CD4-positive, alpha-beta T cell (primary cell): ENCODE data around the gene ARL8A. TPM values are rescaled to one million over a fixed set of nuclear protein-coding genes. Genes with fewer than 3 reads are reported as not detected.
"Not testable (repeated sequence)": the region's sequence is repeated elsewhere in the genome, so short reads cannot be mapped to it uniquely, and the experiment has no call there.

ENCODE experiments used
- ATAC-seq: fragments of 200-7000 bp; cut with Tn5 transposase; one replicate; pipeline ENCODE4 v1.10.0; 2022; ENCODE audit warnings: mild to moderate bottlenecking; ENCODE audit not compliant: poor library complexity
- CTCF ChIA-PET: fragments of 350-600 bp; sonication (Branson Sonifier 250); formaldehyde crosslinking; loops from one replicate; lab custom pipeline; 2021; ENCODE audit warnings: antibody characterized with exemption, inconsistent platforms; lab: Charles Lee
- POLR2A ChIA-PET: fragments of 350-600 bp; sonication (Branson Sonifier 250); formaldehyde crosslinking; loops from one replicate; lab custom pipeline; 2021; ENCODE audit warnings: antibody characterized with exemption, inconsistent platforms; lab: Charles Lee
- DNase-seq, 14 experiments: peaks; one replicate each; pipeline ENCODE4 v3.0.0-alpha.2; 2013 to 2020; ENCODE audit warnings: mixed read lengths in 2 of 14
- H3K27ac ChIP-seq, 2 donors: one replicate each; pipeline versions ENCODE4 v1.5.1 to v1.7.0; 2013; ENCODE audit warnings: low read length in 2 of 2, low read depth in 1 of 2, mild to moderate bottlenecking in 1 of 2
- H3K27me3 ChIP-seq, 2 experiments: 1 replicate in 1 of 2; 2 replicates in 1 of 2; pipeline versions ENCODE4 v1.6.1 to v1.7.0; 2013; ENCODE audit warnings: low read length in 2 of 2, control low read depth in 1 of 2, mild to moderate bottlenecking in 1 of 2, moderate library complexity in 1 of 2; ENCODE audit not compliant: insufficient read depth in 2 of 2, control insufficient read depth in 1 of 2
- H3K36me3 ChIP-seq: one replicate; pipeline ENCODE4 v1.6.1; 2013; ENCODE audit warnings: low read length, control low read depth; ENCODE audit not compliant: insufficient read depth
- H3K4me1 ChIP-seq: one replicate; pipeline ENCODE4 v1.6.1; 2013; ENCODE audit warnings: low read length, control low read depth; ENCODE audit not compliant: insufficient read depth
- H3K4me3 ChIP-seq: one replicate; pipeline ENCODE4 v1.5.1; 2013; ENCODE audit warnings: mild to moderate bottlenecking, low read length, moderate library complexity
- H3K9me3 ChIP-seq, 2 experiments: 1 replicate in 1 of 2; 2 replicates in 1 of 2; pipeline versions ENCODE4 v1.6.1 to v1.7.0; 2013; ENCODE audit warnings: low read length in 2 of 2, mild to moderate bottlenecking in 2 of 2, control low read depth in 1 of 2, moderate library complexity in 1 of 2; ENCODE audit not compliant: control insufficient read depth in 1 of 2, insufficient read depth in 1 of 2
- H3K27ac Mint-ChIP-seq: one replicate; pipeline ENCODE4 v1.8.0; 2020; ENCODE audit warnings: mixed read lengths
- H3K27me3 Mint-ChIP-seq: one replicate; pipeline ENCODE4 v1.8.0; 2021; ENCODE audit warnings: mixed read lengths
- H3K36me3 Mint-ChIP-seq: one replicate; pipeline ENCODE4 v1.8.0; 2021; ENCODE audit warnings: low read depth, mixed read lengths
- H3K4me1 Mint-ChIP-seq: one replicate; pipeline ENCODE4 v1.8.0; 2021; ENCODE audit warnings: low read depth, mixed read lengths
- H3K4me3 Mint-ChIP-seq: one replicate; pipeline ENCODE4 v1.8.0; 2020; ENCODE audit warnings: mild to moderate bottlenecking, mixed read lengths
- H3K9me3 Mint-ChIP-seq: one replicate; pipeline ENCODE4 v1.8.0; 2020; ENCODE audit warnings: mixed read lengths
- CTCF ChIP-seq: fragments of 200-600 bp; IDR thresholded peaks from one replicate; pipeline ENCODE4 v1.8.0; 2022; ENCODE audit warnings: antibody characterized with exemption, mild to moderate bottlenecking
- intact Hi-C, 2 experiments: fragments of 100-400 bp; cut with DNase I in 1 of 2; cut with micrococcal nuclease in 1 of 2; formaldehyde crosslinking; loops; one replicate each; pipeline versions ENCODE4 v1.15.1 to v1.9.0; 2023 to 2025; cut with DNase I, micrococcal nuclease
- total RNA-seq, 174 experiments: library from RNA in 2 of 174; stranded (reverse) in 2 of 174; gene quantifications; one replicate each; pipeline ENCODE4 v1.2.3 and lab custom pipeline; 2021 to 2026

The ARL8A gene
- total RNA-seq, 2 experiments from 2014 or later: 73.5 to 73.8 TPM

- Mint-ChIP-seq H3K27ac (no peak overlapping the region), H3K36me3 (no peaks in the 10 kb centered on the region), H3K27me3 (peaks cover 35% of the 10 kb centered on the region), H3K4me1 (peaks cover 8% of the 10 kb centered on the region), H3K4me3 (no peak overlapping the region), H3K9me3 (no peaks in the 10 kb centered on the region)
- Histone ChIP-seq H3K4me3 (no peak overlapping the region), H3K9me3 (no peaks in the 10 kb centered on the region), H3K27ac (no peak overlapping the region), H3K27me3 (peaks cover 20% of the 10 kb centered on the region in 2 experiments), H3K36me3 (no peaks in the 10 kb centered on the region), H3K4me1 (peaks cover 11% of the 10 kb centered on the region)
- DNase-seq: peak; percentile 31 to 73 (median 45)
- CTCF ChIA-PET: interaction anchor here (0.8 to 1.9 kb wide), 13 partner anchors 9 to 527 kb away, joined by 3 to 10 read pairs (median 4); partner anchors contain the start of gene PTPN7
- peak; percentile 88 for TF ChIP-seq CTCF
- peak; percentile 69 for ATAC-seq
- POLR2A ChIA-PET: interaction anchor here (1.0 to 1.4 kb wide), 2 partner anchors 124 to 526 kb away, joined by 3 to 4 read pairs; no protein-coding TSS in a partner anchor
- intact Hi-C loops: loop anchor here (1.0 to 2.0 kb wide), 2 partner anchors 122 to 526 kb away; no protein-coding TSS in a partner anchor
These were observed 48.5 kb upstream of the ARL8A start for GRCh38 chr1:202192770-202193613.

GRCh38 chr1:202191391-202191790 is 46.9 kb upstream of the ARL8A start:
- CTCF ChIA-PET, H3K9me3 ChIP-seq, POLR2A ChIA-PET, H3K4me3 ChIP-seq, H3K36me3 ChIP-seq, H3K9me3 Mint-ChIP-seq, H3K36me3 Mint-ChIP-seq, ATAC-seq, H3K27ac ChIP-seq, DNase-seq, H3K4me3 Mint-ChIP-seq, H3K27ac Mint-ChIP-seq, H3K4me1 Mint-ChIP-seq, intact Hi-C loops: not testable (repeated sequence)
- peaks cover 20% of the 10 kb centered on the region in 2 experiments for H3K27me3 ChIP-seq
- peaks cover 11% of the 10 kb centered on the region for H3K4me1 ChIP-seq
- H3K27me3 Mint-ChIP-seq: peaks cover 32% of the 10 kb centered on the region

GRCh38 chr1:202189918-202190715 is 45.6 kb upstream of the ARL8A start:
- no peak for ATAC-seq
- Mint-ChIP-seq H3K4me3 (no peak overlapping the region), H3K36me3 (no peaks in the 10 kb centered on the region), H3K27ac (no peak overlapping the region), H3K4me1 (peaks cover 4% of the 10 kb centered on the region), H3K27me3 (peaks cover 21% of the 10 kb centered on the region), H3K9me3 (no peaks in the 10 kb centered on the region)
- Histone ChIP-seq H3K27ac (no peak overlapping the region), H3K9me3 (no peaks in the 10 kb centered on the region), H3K27me3 (peaks cover 17 to 18% of the 10 kb centered on the region in 2 experiments), H3K4me3 (no peak overlapping the region), H3K4me1 (peaks cover 11% of the 10 kb centered on the region), H3K36me3 (no peaks in the 10 kb centered on the region)
- ChIA-PET CTCF (interaction anchor here (0.8 to 2.6 kb wide), 4 partner anchors 25 to 152 kb away, joined by 3 to 15 read pairs (median 6); partner anchors contain the start of gene UBE2T), POLR2A (no interaction called here)
- DNase-seq: no peak
- intact Hi-C loops: loop anchor here in 1 of 2 experiments (1.0 kb wide), 2 partner anchors 125 to 529 kb away; no protein-coding TSS in a partner anchor
- TF ChIP-seq CTCF: no peak
